T-helper 22 cell (primary cell): ENCODE measurements around the gene MYT1.

Experiments
- DNase-seq: peaks from one replicate; pipeline ENCODE4 v3.0.0-alpha.2; 2020; ENCODE audit warnings: low read depth

The MYT1 gene

DNA sequence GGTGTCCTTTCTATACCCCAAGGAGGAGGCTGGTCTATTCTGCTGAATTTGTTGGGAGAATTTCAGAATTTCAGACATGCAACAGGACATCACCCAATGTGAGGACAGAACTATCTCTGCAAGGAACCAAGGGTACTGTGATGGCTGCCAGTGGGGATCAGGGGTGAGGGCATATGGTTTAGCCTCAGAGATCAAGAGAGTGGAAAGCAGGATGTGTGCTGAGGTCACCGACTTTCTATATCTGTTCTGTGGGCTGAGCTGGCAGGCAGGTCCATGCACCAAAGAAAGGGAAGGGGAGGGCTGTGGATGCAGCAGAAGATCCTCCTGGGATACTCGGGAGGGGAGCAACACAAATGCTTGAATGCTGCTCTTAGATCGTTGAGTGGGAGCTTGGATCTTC is 28.8 kb downstream of the MYT1 start:
- DNase-seq, result no peak

DNA sequence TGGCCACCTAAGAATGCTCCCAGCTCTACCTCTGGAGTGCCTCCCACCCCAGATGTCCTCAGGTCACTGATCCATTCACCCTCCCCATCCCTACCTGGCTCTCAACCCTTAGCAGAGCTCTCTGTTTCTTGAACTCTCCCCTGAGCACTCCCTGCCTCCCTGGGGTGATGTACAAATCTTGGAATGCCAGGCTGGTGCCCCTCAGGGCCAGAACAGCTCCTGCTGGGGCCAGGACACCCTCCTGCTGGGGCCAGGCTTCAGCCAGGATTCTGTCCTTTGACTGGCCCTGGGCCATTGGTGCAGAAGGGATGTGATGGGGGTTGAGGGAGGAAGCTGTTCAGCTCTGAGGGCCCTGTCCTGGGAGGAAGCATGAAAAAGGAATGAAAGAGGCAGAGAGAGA is 30.0 kb downstream of the MYT1 start:
- DNase-seq, result no peak

DNA sequence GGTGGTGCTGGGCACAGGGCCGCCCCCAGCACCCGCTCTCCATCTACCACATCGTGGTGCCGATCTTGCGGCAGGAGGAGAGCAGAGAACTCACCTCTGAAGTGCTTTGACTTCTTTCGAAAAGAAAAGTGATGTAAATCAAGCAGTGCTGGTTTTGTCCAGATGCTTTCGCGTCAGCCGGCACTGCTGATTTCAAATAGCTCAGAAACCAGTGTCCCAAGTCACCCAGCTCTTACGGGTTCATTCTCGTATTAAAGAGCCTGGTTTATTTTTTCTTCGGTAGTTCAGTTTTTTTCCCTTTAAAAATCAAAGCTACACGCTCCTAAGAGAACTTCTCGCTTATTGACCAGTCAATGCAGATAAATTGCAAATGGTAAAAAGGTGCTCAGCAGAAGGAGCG is 32.1 kb downstream of the MYT1 start:
- DNase-seq, result no peak

DNA sequence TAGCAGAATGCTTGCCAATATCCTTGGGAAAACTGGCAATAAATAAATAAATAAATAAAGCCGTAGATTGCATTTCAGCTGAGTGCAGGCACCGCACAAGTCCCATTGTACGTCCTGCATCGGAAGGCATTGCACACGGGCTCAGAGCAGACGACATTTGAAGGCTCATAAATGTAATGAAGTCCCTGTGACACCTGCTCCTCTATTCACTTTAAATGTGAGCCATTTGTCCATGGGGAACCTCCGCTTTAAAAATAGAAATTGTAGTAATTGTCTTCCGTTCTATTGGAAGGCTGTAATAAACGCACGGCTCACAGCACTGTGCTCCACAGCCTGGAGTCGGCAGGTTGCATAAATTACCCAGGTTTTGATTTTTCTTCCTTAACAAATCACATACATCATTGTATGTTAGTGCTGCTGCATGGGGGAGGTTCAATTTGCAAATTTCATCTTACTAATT is 32.6 kb downstream of the MYT1 start:
- DNase-seq, result no peak

DNA sequence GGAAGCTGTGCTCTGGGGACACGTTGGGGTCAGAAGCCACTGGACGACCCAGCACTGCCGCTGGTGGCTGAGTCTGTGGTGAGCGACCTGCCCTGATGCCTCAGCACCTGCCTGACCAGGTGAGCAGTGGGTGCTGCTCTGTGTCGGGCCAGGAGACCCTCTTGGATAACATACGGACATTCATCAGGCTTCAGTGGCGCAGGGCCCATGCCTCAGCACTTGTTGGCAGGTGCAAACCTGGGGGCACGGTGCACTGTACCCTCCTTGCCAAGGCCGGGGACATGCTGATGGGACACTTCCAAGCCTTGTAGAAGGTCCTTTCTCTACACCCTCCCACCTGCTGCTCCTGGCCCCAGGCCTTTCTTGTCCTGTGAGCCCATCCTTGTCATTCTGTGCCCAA is 34.1 kb downstream of the MYT1 start:
- DNase-seq, result no peak

DNA sequence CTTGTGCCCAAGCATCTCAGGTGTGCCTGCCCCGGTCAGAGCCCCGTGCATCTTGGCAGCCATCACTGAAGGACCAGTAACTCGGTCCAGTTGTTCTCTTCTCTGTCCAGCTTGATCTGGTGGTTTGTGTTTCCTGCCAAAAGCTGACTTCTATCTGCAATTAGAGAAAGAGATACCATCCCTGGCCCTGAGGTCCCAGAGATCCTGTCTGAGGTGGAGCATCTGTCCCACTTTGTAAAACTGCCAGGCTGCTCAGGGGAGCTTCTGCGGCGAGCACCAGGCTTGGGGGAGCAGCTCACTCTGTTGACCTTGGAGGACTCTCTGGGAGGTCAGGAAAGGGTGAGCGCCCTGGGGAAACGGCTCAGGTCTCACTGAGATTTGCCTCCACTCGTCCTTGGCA is 35.1 kb downstream of the MYT1 start:
- DNase-seq, result no peak

DNA sequence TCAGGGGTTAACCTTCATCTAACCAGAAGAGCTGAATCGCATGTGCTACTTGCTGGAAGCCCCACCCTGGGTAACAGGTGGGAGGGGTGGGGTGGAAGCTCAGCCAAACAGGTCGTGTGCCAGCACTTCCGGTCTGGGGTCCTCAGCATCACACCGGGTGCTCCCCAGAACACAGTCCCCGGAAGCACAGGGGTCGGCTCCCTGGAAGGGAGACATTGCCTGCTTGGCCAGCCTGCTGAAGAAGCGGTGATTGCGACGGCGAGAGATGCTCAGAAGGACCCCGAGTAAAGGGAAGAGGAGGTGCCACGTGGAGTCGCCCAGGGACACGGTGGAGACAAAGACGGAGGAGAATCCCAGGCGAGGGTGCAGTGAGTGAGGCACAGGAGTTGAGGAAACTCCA is 36.5 kb downstream of the MYT1 start:
- no peak for DNase-seq

DNA sequence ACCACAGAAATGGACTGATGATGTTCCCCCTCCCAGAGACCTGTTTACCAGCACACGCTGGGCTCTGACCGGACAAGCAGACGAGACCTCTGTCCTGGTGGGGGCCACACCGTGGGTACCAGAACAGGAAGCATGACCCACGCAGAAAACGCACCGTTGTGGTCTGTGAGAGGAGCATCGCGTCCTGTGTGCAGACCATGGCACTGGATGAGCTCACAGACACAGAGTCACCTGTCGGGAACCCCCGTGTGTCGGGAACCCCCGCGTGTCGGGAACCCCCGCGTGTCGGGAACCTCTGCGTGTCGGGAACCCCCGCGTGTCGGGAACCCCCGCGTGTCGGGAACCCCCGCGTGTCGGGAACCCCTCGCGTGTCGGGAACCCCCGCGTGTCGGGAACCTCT is 37.4 kb downstream of the MYT1 start:
- DNase-seq, result no peak

DNA sequence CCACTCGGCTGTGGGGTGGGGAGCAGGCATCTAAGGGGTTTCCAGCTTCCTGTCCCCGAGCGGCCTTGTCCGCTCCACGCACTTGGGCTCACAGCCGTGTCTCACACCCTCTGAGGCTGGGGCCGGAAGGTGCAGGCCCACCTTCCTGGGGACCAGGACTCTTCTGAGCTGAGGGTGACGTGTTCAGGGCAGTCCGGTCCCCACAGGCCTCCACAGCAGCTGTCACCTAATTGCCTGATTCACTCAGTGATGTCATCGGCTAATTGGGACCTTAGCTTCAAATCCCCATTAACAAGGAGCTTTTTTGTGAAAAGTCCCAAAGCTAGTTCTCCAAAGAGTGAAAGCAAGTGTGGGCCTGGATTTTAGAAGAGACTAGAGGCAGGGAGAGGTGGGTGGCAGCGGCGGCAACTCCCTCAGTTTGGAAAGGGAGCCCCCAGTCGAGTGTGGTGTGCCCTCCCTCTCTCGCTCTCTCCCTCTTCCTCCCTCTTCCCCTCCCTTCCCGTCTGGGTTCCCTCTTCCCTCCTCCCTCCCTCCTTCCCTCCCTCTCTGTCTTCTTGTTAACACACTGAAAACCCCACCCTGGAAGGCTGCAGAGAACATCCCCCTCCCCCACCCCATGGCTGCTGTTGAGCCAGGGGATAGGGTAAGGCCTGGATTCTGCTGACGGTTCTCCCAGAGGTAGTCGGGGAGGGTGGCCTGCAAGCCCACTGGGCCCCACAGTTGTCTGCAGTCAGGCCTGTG is 39.0 kb downstream of the MYT1 start:
- DNase-seq, result no peak

DNA sequence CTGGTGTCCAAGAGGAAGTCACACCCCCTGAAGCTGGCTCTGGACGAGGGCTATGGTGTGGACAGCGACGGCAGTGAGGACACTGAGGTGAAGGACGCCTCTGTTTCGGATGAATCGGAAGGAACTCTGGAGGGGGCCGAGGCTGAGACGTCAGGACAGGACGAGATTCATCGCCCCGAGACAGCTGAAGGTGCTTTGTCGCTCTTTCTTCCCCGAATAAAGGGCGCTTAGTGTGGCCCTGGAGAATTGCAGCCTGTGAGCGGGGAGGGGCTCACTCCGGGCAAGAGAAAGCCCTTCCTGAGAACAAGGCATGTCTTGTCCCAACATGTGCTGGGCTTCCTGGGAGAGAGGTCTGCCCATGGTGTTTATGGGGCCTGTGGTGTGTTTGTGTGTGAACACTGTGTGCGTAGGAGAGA is 41.4 kb downstream of the MYT1 start:
- DNase-seq, result no peak

DNA sequence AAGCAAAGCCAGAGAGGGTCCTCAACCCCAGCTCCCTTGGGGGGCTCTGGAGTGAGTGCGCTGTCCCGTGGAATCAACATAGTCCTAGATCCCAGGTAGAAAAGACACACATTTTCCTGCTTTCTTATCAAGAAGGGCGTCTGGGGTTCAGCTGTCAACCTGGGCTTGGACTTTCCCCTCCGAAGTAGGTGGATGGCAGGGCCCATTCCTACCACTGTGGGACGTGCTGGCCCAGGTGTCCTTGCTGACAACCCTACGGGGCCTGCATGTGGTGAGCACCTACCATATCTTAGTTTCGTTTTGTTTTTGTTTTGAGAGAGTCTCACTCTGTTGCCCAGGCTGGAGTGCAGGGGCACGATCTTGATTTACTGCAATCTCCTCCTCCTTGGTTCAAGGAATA is 42.4 kb downstream of the MYT1 start:
- DNase-seq, result no peak

DNA sequence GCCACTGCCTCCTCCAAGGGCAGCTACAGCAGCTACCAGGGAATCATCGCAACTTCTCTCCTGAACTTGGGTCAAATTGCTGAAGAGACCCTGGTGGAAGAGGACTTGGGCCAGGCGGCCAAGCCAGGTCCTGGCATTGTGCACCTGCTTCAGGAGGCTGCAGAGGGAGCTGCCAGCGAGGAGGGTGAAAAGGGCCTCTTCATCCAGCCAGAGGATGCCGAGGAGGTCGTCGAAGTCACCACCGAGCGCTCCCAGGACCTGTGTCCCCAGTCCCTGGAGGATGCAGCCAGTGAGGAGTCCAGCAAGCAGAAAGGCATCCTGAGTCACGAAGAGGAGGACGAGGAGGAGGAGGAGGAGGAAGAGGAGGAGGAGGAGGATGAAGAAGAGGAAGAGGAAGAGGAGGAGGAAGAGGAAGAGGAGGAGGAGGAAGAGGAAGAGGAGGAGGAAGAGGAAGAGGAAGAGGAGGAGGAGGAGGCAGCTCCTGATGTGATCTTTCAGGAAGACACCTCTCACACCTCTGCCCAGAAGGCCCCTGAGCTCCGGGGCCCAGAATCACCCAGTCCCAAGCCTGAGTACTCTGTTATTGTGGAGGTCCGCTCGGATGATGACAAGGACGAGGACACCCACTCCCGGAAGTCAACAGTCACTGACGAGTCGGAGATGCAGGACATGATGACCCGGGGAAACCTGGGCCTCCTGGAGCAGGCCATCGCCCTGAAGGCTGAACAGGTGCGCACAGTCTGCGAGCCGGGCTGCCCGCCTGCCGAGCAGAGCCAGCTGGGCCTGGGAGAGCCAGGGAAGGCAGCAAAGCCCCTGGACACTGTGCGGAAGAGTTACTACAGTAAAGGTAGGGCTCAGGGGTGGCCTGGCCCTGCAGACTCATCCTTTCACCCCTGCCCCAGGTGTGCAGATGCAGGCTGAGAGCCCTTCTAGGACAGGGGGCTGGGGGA is 43.7 kb downstream of the MYT1 start:
- DNase-seq, result no peak

DNA sequence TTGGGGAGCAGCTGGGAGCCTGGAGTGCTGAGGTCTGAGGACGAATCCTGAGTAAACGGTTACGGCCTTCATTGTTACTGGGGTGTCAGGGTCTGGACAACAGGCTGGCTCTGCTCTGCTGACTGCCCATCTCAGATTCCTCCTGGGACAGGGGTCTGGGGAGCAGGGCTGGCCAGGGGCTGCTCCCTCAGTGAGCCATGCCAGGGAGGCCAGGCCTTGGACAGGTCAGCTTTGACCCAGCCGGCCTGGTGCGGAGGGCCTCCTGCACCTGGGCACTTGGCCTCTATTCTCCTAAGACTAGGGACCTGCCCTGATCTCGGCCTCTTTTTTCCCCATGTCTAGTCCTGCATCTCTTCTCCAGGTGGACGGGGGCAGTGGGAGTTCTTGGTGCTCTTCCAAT is 44.9 kb downstream of the MYT1 start:
- DNase-seq, result no peak

DNA sequence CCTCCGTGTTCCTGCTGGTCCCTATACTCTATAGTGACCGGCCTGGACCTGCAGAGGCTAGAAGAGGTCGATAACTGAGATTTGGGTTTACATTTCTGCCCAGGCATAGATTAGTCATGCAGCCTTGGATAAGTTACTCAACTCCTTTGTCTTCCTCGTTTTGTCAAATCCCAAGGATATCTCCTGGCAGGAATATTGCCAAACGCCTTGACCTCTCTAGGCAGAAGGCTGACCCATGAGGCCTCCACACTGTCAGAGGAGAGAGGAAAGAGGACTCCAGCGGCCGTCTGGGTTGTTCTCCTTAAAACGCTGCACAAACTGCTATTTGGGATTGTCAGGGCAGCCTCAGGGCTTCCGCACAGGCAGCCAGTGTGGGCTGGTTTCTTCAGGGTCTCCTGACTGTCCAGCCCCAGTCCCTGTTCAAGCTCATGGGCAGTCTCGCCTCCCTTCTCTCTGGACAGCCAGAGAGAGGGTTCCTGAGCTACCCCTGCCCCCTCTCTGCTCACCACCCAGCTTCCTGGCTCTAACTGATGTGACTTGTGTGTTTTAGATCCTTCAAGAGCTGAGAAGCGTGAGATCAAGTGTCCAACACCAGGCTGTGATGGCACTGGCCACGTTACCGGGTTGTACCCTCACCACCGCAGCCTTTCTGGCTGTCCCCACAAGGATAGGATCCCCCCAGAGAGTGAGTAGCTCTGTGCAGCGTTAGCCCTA is 46.6 kb downstream of the MYT1 start:
- no peak for DNase-seq

DNA sequence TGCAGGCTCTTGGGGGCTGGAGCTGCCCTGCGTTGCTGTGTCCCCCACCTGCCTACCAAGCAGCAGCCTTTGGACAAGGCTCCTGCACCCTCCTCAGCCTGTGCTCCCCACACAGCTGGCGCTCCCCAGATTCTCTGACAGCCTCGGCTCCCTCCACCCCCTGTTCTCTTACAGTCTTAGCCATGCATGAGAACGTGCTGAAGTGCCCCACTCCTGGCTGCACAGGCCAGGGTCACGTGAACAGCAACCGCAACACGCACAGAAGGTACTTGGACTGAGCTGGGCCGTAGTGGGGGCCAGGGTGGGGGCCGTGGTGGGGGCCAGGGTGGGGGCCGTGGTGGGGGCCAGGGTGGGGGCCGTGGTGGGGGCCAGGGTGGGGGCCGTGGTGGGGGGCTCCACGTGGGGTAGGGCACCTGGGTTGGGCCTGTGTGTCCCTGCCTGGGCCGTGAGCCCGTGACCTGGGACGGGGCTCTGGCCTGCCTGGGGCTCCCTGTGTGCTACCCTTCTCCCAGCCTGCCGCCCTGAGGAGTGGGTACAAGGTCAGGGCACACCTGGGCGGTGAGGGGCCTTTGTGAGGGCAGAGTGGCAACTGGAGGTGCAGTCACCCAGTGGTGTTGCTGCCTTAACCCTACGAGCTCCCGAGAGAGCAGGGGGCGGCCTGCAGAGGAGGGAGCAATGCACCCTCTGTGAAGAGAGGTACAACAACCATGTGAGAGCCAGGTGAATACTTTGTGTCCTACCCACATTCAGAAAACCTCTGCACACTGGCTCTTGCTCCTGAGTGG is 47.8 kb downstream of the MYT1 start:
- DNase-seq, result no peak

DNA sequence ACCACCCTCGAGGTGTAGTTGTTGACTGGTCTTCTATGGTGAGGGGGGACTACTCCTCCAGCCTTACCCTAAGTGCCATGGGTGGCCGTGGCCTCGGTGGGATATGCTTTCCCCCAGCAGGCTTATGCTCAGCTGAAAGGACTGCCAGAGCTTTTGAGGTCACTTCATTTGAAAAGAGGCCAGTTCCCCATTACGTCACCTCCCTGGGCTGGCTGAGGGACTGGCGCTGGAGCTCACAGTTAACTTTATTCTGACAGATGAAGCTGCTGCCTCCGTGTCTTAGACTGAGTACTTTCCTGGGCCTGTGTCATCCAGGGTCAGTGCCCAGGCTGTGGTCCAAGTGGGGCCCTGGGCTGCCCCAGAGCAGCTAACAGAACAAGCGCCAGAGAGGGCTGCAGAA is 48.5 kb downstream of the MYT1 start:
- DNase-seq, result no peak

DNA sequence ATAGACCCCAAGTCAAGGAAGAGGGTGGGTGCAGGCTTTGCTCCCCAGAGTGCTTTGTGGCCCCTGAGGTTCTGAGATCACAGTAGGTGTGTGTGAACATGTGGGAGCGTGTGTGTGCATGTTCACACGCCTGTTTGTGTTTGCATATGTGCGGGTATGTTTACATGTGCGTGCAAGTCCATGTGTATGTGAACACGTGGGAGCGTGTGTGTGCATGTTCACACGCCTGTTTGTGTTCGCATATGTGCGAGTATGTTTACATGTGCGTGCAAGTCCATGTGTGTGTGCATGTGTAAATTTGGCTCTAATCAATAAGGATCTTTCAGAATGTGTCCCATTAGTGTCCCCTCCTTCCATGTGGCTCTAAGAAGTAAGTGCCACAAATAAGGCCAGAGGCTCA is 49.9 kb downstream of the MYT1 start:
- DNase-seq, result no peak

DNA sequence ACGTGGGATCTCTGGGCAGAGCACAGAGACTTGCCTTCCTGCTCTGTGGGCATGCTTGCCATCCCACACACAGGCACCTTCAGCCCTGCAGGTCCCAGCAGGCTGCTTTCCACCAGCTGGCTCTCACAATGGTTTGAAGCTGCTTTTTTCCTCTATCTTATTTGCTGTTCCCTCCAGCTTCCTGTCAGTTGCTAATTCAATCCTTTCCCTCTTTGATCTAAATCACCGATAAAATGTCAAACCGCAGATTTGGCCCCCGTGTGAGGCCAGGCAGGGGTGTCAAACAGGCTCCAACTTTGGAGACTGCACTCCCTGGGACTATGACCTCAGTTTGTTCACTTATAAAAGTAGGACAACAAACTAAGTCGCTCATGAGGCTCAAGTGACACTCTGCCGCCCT is 50.7 kb downstream of the MYT1 start:
- no peak for DNase-seq

DNA sequence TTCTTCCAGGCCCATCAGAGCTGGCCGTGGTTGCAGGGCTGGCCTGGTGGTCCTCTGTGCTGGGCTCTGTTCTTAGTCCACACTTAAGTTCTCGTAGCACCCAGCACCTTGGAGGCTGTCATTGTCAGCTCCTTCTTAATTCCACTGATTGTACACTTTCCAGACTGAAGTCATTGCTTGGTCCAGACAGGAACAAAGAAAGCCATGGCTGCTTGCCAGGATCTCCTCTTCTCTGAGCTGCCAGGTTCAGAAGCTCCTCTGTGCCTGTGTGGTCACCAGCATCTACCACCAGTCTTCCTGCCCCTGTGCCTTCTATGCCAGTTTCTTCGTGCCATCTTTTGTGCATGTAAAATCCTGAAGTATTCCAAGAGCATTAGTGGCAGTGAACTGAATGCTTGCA is 51.8 kb downstream of the MYT1 start:
- DNase-seq, result no peak

DNA sequence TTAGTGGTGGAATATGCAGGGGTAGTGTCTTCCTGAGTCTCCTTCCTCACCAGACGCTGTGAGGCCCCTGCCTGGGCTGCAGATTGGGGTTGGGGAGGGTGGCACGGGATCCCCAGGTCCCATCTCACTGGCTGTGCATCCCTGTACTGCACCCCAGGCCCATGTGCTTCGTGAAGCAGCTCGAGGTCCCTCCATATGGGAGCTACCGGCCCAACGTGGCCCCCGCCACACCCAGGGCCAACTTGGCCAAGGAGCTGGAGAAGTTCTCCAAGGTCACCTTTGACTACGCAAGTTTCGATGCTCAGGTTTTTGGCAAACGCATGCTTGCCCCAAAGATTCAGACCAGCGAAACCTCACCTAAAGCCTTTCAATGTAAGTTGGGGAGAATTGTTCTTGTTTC is 52.7 kb downstream of the MYT1 start:
- no peak for DNase-seq

DNA sequence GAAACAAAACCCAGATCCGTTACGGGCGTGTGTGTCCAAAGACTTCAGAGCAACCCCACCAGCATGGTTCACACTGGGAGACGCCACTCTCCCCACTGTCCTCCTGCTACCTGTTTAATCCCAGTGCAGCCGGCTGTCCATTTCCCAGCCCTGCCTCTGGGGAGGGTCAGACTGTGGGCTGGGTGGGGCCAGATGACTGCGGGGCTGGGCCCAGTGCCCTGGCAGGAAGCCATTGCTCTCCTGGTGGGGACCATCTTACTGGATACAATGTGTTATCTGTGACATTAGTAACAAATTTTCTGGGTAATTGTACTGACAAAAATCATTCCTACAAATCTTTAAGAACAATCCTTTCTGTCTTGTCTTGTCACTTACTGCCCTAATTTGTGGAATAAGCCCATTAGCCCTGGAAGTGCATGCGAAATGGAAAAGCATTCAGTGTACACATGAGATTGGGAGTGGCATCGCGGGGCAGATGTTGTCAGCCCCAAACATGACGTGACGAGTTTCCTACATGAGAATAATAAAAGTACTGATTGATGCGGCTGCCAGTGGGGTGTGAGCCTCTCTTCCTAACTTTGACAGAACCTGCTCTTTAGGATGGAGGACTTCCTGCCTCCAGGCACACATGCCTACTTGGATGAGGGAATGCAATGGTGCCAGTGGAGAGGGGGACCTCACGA is 53.4 kb downstream of the MYT1 start:
- DNase-seq, result no peak
